ENCODE measurements around the gene SERINC3. TPM values are rescaled to one million over a fixed set of nuclear protein-coding genes. Genes with fewer than 3 reads are reported as not detected.

Gene SERINC3
- total and polyA plus RNA-seq, 2 of the 13 experiments (the other 11 are each of a cell fraction or from before 2014, with no cell fraction given): 82.0 to 226 TPM

GRCh38 chr20:44460795-44461141, 61.1 kb downstream of the SERINC3 start (continued):
- TF ChIP-seq ZNF275 (CRISPR knock-in tag; IDR thresholded peaks at IDR 0.05; ENCODE audit: borderline replicate concordance): no peak
- TF ChIP-seq, protein P1, sequence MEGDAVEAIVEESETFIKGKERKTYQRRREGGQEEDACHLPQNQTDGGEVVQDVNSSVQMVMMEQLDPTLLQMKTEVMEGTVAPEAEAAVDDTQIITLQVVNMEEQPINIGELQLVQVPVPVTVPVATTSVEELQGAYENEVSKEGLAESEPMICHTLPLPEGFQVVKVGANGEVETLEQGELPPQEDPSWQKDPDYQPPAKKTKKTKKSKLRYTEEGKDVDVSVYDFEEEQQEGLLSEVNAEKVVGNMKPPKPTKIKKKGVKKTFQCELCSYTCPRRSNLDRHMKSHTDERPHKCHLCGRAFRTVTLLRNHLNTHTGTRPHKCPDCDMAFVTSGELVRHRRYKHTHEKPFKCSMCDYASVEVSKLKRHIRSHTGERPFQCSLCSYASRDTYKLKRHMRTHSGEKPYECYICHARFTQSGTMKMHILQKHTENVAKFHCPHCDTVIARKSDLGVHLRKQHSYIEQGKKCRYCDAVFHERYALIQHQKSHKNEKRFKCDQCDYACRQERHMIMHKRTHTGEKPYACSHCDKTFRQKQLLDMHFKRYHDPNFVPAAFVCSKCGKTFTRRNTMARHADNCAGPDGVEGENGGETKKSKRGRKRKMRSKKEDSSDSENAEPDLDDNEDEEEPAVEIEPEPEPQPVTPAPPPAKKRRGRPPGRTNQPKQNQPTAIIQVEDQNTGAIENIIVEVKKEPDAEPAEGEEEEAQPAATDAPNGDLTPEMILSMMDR (CRISPR knock-in tag; IDR thresholded peaks at IDR 0.05): peak; percentile 89
- no peak for TF ChIP-seq ZBTB14 (CRISPR knock-in tag; IDR thresholded peaks at IDR 0.05)
- TF ChIP-seq STAG1 (CRISPR knock-in tag; IDR thresholded peaks at IDR 0.05): peak; percentile 92
- no peak; the same call in 1 of the 2 replicates for TF ChIP-seq ZSCAN9 (CRISPR knock-in tag; IDR thresholded peaks at IDR 0.05; ENCODE audit: borderline replicate concordance)
- 0 out of 2 replicates have a peak, but pooled peaks have one; percentile 17 for TF ChIP-seq MEIS1 (CRISPR knock-in tag; IDR thresholded peaks at IDR 0.05; ENCODE audit: borderline replicate concordance)

GRCh38 chr20:44459271-44459670, 62.6 kb downstream of the SERINC3 start:
- ChIA-PET CTCF (ENCODE audit: low intra/inter-chr PET ratio, low total read pairs) (no interaction called here), POLR2A (interaction anchor here (0.9 to 1.8 kb wide), 3 partner anchors 22 to 48 kb away, joined by 3 to 5 read pairs (median 3); no protein-coding TSS in a partner anchor)
- FAIRE-seq: no peak
- DNase-seq (ENCODE audit: low spot score): no peak
- in situ Hi-C loops (cut with HindIII; ENCODE audit: extremely low pct_ligation_motif_present, low pct_unique_long_range_greater_than_20kb): no loop called here
- intact Hi-C loops (cut with micrococcal nuclease; ENCODE audit: unreplicated experiment): no loop called here
- BruUV-seq (replicated peaks): no TSS peak
- Histone ChIP-seq H2AFZ (ENCODE audit: low read length) (no peak overlapping the region), H3K79me2 (ENCODE audit: insufficient read depth, low read length) (no peaks in the 10 kb centered on the region), H3K4me2 (ENCODE audit: low read depth, low read length) (no peak overlapping the region), H3K36me3 (replicated peaks in 1 of 2; ENCODE audit: control insufficient read depth in 1 of 2, insufficient read depth in 2 of 2, low read length in 2 of 2) (no peaks in the 10 kb centered on the region), H3K27ac (ENCODE audit: extremely low read length, insufficient read depth, low read length) (no peak overlapping the region), H3K9ac (ENCODE audit: insufficient read depth, low read depth, low read length) (no peak overlapping the region), H4K20me1 (ENCODE audit: insufficient read depth, low read length) (no peaks in the 10 kb centered on the region), H3K9me3 (ENCODE audit: low read length) (no peaks in the 10 kb centered on the region), H3K27me3 (ENCODE audit: control insufficient read depth in 1 of 2, insufficient read depth in 2 of 2, low read length in 2 of 2) (no peaks in the 10 kb centered on the region), H3K4me1 (ENCODE audit: insufficient read depth, low read length) (peaks cover 63% of the 10 kb centered on the region), H3K4me3 (replicated peaks in 1 of 3; ENCODE audit: insufficient read depth in 1 of 3, low read depth in 2 of 3, low read length in 3 of 3) (no peak overlapping the region)
- TF ChIP-seq NR2C2 (CRISPR knock-in tag; IDR thresholded peaks at IDR 0.05; ENCODE audit: borderline replicate concordance) (no peak), RELA (CRISPR knock-in tag; IDR thresholded peaks at IDR 0.05) (no peak), ZNF75D (CRISPR knock-in tag; IDR thresholded peaks at IDR 0.05; ENCODE audit: borderline replicate concordance) (no peak), PHF20 (CRISPR knock-in tag; IDR thresholded peaks at IDR 0.05) (0 out of 2 replicates have a peak, but pooled peaks have one; percentile 3), FOXC1 (CRISPR knock-in tag; IDR thresholded peaks at IDR 0.05; ENCODE audit: borderline replicate concordance) (no peak)
- no peak for ATAC-seq
- 89% methylated on average over 2 of the region's 2 CpGs for WGBS (ENCODE audit: low lambda C conversion rate)
